ENCODE results near the gene CARM1. TPM values are rescaled to one million over a fixed set of nuclear protein-coding genes. Genes with fewer than 3 reads are reported as not detected.

The CARM1 gene
- 35.2 to 52.7 TPM (median 48.7 TPM) in 5 replicates for total RNA-seq (2022; extraction: Qiagen RNA extraction)

GRCh38 chr19:10870955-10871603 is at the start of gene CARM1:
Gene CARM1, plus strand, starts transcription at chr19:10871553. Its CDS starts 150 bp downstream, at chr19:10871703.

DNA sequence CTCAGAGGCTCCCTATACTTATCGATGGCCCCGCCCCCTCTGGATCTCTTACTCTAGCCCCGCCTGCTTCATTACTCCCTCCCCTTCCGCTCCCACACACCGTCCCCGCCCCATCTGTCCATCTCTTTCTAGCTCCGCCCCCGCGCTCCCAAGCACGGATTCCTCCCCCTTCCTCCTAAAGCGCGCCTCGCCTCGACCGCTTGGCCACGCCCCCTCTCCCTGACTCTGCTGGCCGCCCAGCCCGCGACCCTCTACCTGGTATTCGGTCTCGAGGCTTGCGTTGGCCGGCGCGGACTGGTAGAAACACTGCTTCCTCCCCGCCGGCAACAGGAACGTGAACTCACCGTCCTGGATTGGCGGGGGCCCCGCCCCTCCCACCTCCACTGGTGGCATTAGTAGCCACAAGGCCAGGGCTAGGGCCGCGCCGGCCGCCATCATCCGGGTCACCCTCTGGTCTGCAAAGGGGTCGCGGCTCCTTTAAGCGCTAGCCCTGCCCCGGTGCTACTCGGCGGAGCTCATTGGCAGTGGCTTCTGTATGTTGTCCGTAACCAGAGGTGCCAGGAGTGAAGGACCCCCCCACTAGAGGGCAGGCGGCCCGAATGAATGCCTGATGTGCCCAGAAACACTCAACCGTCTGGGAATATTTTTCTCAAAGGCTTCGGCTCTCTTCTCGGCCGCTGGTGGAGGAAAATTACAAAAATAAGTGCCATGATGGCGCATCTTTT is 35.4 kb upstream of the CARM1 start, which contains the start of gene TMED1:
TSS of gene TMED1 (minus strand) at position 459 of the 725 bp plus-strand sequence. CDS start at position 438, 21 bp downstream.

GRCh38 chr19:10848230-10848856 is 23.0 kb upstream of the CARM1 start, which contains the start of gene C19orf38:
Gene C19orf38, plus strand, starts transcription at chr19:10848415. Its CDS starts 94 bp downstream, at chr19:10848509.

GRCh38 chr19:10928563-10929401 is 57.4 kb downstream of the CARM1 start, which contains the start of the genes TIMM29 and YIPF2:
Gene TIMM29, plus strand, starts transcription at chr19:10928811. Its CDS starts 12 bp downstream, at chr19:10928823.
Gene YIPF2, minus strand, starts transcription at chr19:10928639. Its CDS starts 229 bp downstream, at chr19:10928410.

GRCh38 chr19:10960314-10961072 is 89.1 kb downstream of the CARM1 start, which contains the start of gene SMARCA4:
Gene SMARCA4, plus strand, starts transcription at chr19:10961030. Its CDS starts 23,122 bp downstream, at chr19:10984152.

Other genes with a start within 250 kb of the CARM1 start
- 5.8 to 9.3 TPM (median 6.8 TPM) in 5 replicates for gene SLC44A2, start 246.0 kb upstream of the CARM1 start, total RNA-seq (2022; extraction: Qiagen RNA extraction)
- gene ILF3, start 217.2 kb upstream of the CARM1 start, total RNA-seq (2022; extraction: Qiagen RNA extraction): 149 to 174 TPM (median 168 TPM) in 5 replicates
- 27.7 to 39.3 TPM (median 36.7 TPM) in 5 replicates for gene QTRT1, start 170.1 kb upstream of the CARM1 start, total RNA-seq (2022; extraction: Qiagen RNA extraction)
- gene DNM2, start 153.5 kb upstream of the CARM1 start, total RNA-seq (2022; extraction: Qiagen RNA extraction): 49.7 to 58.5 TPM (median 54.2 TPM) in 5 replicates
- 23.9 to 32.2 TPM (median 31.7 TPM) in 5 replicates for gene TMED1, start 35.3 kb upstream of the CARM1 start, total RNA-seq (2022; extraction: Qiagen RNA extraction)
- gene C19orf38, start 23.1 kb upstream of the CARM1 start, total RNA-seq (2022; extraction: Qiagen RNA extraction): 0.10 to 0.38 TPM in 2 of 5 replicates, not detected in the others
- 18.1 to 21.5 TPM (median 20.6 TPM) in 5 replicates for gene YIPF2, start 57.1 kb downstream of the CARM1 start, total RNA-seq (2022; extraction: Qiagen RNA extraction)
- 11.5 to 19.6 TPM (median 18.4 TPM) in 5 replicates for gene TIMM29, start 57.3 kb downstream of the CARM1 start, total RNA-seq (2022; extraction: Qiagen RNA extraction)
- 7.7 to 12.3 TPM (median 9.8 TPM) in 5 replicates for gene SMARCA4, start 89.5 kb downstream of the CARM1 start, total RNA-seq (2022; extraction: Qiagen RNA extraction)
- gene LDLR, start 217.9 kb downstream of the CARM1 start, total RNA-seq (2022; extraction: Qiagen RNA extraction): 24.0 to 29.8 TPM (median 26.6 TPM) in 5 replicates

Data from A549 treated with CORT108297 at 1 μM for 4 hours (cell line).